A673 (cell line): ENCODE measurements around the gene DHRS11. TPM values are rescaled to one million over a fixed set of nuclear protein-coding genes. Genes with fewer than 3 reads are reported as not detected.

ENCODE experiments used
- BruUV-seq: library from RNA; stranded (reverse); fragments of 400-500 nt; replicated peaks from 2 replicates; lab custom pipeline; 2021; lab: Mats Ljungman, UMichigan
- CTCF ChIA-PET: fragments of 300-600 bp; sonication (Branson Sonifier 250); formaldehyde crosslinking; loops from one replicate; lab custom pipeline; 2022; ENCODE audit warnings: antibody characterized with exemption; lab: Charles Lee
- POLR2A ChIA-PET: fragments of 300-600 bp; sonication (Branson Sonifier 250); formaldehyde crosslinking; loops from one replicate; lab custom pipeline; 2022; ENCODE audit warnings: antibody characterized with exemption; ENCODE audit not compliant: low non-redundant PET; lab: Charles Lee
- DNase-seq: peaks from one replicate; pipeline ENCODE4 v3.0.0-alpha.2; 2015; ENCODE audit warnings: low spot score
- H3K27ac ChIP-seq: fragments of 200-600 bp; sonication (generic); 2 replicates; pipeline ENCODE4 v1.5.1; 2016; ENCODE audit warnings: mixed run types, low read depth, mild to moderate bottlenecking, mixed read lengths, antibody characterized with exemption, low read length; ENCODE audit not compliant: poor library complexity, severe bottlenecking
- H3K27me3 ChIP-seq: fragments of 200-600 bp; sonication (generic); replicated peaks from 2 replicates; pipeline ENCODE4 v1.6.1; 2017; ENCODE audit warnings: mixed run types, low read depth, mild to moderate bottlenecking, mixed read lengths, antibody characterized with exemption, low read length; ENCODE audit not compliant: insufficient read depth, poor library complexity
- H3K36me3 ChIP-seq: fragments of 200-600 bp; sonication (generic); 2 replicates; pipeline ENCODE4 v1.6.1; 2016; ENCODE audit warnings: mixed run types, mild to moderate bottlenecking, mixed read lengths, antibody characterized with exemption, low read length; ENCODE audit not compliant: insufficient read depth, poor library complexity, severe bottlenecking
- H3K4me1 ChIP-seq: fragments of 200-600 bp; sonication (generic); 2 replicates; pipeline ENCODE4 v1.6.1; 2017; ENCODE audit warnings: mixed run types, mild to moderate bottlenecking, mixed read lengths, antibody characterized with exemption, low read length; ENCODE audit not compliant: insufficient read depth, poor library complexity, severe bottlenecking
- H3K4me3 ChIP-seq: fragments of 200-600 bp; sonication (generic); 2 replicates; pipeline ENCODE4 v1.5.1; 2016; ENCODE audit warnings: low read depth, mixed run types, mild to moderate bottlenecking, mixed read lengths, low read length; ENCODE audit not compliant: poor library complexity, severe bottlenecking
- H3K9me3 ChIP-seq: fragments of 200-600 bp; sonication (generic); 2 replicates; pipeline ENCODE4 v1.6.1; 2016; ENCODE audit warnings: mixed run types, low read depth, mild to moderate bottlenecking, mixed read lengths, antibody characterized with exemption, low read length; ENCODE audit not compliant: poor library complexity, severe bottlenecking
- EZH2 ChIP-seq: fragments of 200-600 bp; sonication (generic); IDR thresholded peaks from 2 replicates; pipeline ENCODE4 v1.6.1; 2017; ENCODE audit warnings: borderline replicate concordance, low read depth, mild to moderate bottlenecking, mixed read lengths, antibody characterized with exemption, low read length; ENCODE audit not compliant: poor library complexity, severe bottlenecking
- intact Hi-C: fragments of 100-400 bp; cut with micrococcal nuclease; formaldehyde crosslinking; loops from one replicate; pipeline ENCODE4 v1.10.0; 2022; ENCODE audit not compliant: unreplicated experiment
- total RNA-seq: library from RNA; stranded (reverse); gene quantifications from 2 replicates; pipeline ENCODE4 v1.2.3, GENCODE V29; 2021
- TF ChIP-seq, protein P1 (sequence below): fragments of 300-800, 200-600 bp; sonication (generic); conservative IDR thresholded peaks from 2 replicates; pipeline ENCODE4 v1.5.1; 2017; ENCODE audit warnings: low read depth, mild to moderate bottlenecking, antibody characterized with exemption, low read length, moderate library complexity, mixed read lengths

DHRS11 gene
- total RNA-seq, 1 experiment from 2014 or later, result 5.3 TPM

GRCh38 chr17:36583787-36584186, 7.9 kb upstream of the DHRS11 start:
- ChIA-PET CTCF (no interaction called here), POLR2A (no interaction called here)
- H3K9me3 ChIP-seq, result no peaks in the 10 kb centered on the region
- H3K27me3 ChIP-seq, result no peaks in the 10 kb centered on the region
- no peak overlapping the region for H3K4me3 ChIP-seq
- no peaks in the 10 kb centered on the region for H3K4me1 ChIP-seq
- intact Hi-C loops, result no loop called here
- no TSS peak for BruUV-seq
- no peak overlapping the region for H3K27ac ChIP-seq
- TF ChIP-seq, protein P1, sequence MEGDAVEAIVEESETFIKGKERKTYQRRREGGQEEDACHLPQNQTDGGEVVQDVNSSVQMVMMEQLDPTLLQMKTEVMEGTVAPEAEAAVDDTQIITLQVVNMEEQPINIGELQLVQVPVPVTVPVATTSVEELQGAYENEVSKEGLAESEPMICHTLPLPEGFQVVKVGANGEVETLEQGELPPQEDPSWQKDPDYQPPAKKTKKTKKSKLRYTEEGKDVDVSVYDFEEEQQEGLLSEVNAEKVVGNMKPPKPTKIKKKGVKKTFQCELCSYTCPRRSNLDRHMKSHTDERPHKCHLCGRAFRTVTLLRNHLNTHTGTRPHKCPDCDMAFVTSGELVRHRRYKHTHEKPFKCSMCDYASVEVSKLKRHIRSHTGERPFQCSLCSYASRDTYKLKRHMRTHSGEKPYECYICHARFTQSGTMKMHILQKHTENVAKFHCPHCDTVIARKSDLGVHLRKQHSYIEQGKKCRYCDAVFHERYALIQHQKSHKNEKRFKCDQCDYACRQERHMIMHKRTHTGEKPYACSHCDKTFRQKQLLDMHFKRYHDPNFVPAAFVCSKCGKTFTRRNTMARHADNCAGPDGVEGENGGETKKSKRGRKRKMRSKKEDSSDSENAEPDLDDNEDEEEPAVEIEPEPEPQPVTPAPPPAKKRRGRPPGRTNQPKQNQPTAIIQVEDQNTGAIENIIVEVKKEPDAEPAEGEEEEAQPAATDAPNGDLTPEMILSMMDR, result no peak
- TF ChIP-seq EZH2, result no peak
- DNase-seq, result no peak
- H3K36me3 ChIP-seq, result peaks cover 22% of the 10 kb centered on the region

DNA sequence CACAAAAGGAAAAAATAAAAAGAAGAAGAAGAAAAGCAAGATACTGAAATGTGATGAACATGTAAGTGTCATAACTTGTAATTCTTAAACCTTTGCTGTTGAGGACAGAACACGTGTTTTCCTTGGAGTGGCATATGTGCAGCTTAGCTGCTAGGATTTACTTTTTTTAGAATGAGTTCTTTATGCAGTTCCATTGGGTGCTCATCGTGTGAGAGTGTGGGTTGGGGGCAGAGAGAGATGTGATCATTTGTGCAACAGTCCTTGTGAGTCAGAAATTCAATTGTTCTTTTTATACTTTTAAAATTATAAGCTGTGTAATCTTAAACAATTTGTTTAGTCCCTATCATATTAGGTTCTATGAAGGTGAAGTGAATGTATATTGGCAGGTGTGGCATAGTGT, 5.5 kb upstream of the DHRS11 start:
- peaks cover 22% of the 10 kb centered on the region for H3K36me3 ChIP-seq
- ChIA-PET CTCF (no interaction called here), POLR2A (no interaction called here)
- no peak for DNase-seq
- H3K4me3 ChIP-seq, result no peak overlapping the region
- no peaks in the 10 kb centered on the region for H3K9me3 ChIP-seq
- no TSS peak for BruUV-seq
- H3K4me1 ChIP-seq, result no peaks in the 10 kb centered on the region
- H3K27me3 ChIP-seq, result no peaks in the 10 kb centered on the region
- intact Hi-C loops, result no loop called here
- H3K27ac ChIP-seq, result no peak overlapping the region
- TF ChIP-seq, protein P1, result no peak
- TF ChIP-seq EZH2, result no peak

DNA sequence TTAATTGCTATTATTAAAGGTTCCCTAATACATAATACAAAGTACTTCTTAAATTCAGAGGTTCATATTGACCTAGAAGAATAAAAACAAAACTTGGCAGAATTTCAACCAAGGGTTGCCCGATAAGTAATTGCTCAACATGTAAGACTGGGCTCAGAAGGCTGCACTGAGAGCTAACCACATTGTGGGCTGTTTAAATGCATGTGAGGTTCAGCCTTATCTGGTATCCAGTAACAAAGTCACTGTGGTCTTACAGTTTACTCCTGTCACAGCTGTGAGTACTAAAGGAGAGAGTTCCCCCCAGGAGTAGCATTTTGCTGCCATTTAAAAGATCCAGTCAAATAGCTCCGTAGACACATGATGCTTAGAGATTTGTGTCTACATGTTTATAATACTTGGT, 1.6 kb upstream of the DHRS11 start:
- DNase-seq, result no peak
- BruUV-seq, result no TSS peak
- POLR2A ChIA-PET, result no interaction called here

More for the DNA sequence above, 1.6 kb upstream of the DHRS11 start:
- Histone ChIP-seq H3K9me3 (no peaks in the 10 kb centered on the region), H3K27ac (no peak overlapping the region), H3K4me3 (no peak overlapping the region), H3K36me3 (peaks cover 17% of the 10 kb centered on the region), H3K27me3 (no peaks in the 10 kb centered on the region), H3K4me1 (no peaks in the 10 kb centered on the region)
- TF ChIP-seq, protein P1, result no peak
- TF ChIP-seq EZH2, result no peak
- CTCF ChIA-PET, result no interaction called here
- intact Hi-C loops, result no loop called here
